ENCODE data around the gene SERPINB8.

- TF ChIP-seq, protein P1, sequence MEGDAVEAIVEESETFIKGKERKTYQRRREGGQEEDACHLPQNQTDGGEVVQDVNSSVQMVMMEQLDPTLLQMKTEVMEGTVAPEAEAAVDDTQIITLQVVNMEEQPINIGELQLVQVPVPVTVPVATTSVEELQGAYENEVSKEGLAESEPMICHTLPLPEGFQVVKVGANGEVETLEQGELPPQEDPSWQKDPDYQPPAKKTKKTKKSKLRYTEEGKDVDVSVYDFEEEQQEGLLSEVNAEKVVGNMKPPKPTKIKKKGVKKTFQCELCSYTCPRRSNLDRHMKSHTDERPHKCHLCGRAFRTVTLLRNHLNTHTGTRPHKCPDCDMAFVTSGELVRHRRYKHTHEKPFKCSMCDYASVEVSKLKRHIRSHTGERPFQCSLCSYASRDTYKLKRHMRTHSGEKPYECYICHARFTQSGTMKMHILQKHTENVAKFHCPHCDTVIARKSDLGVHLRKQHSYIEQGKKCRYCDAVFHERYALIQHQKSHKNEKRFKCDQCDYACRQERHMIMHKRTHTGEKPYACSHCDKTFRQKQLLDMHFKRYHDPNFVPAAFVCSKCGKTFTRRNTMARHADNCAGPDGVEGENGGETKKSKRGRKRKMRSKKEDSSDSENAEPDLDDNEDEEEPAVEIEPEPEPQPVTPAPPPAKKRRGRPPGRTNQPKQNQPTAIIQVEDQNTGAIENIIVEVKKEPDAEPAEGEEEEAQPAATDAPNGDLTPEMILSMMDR (optimal IDR thresholded peaks at IDR 0.05 in 1 of 3, IDR thresholded peaks at IDR 0.05 in 1 of 3, conservative IDR thresholded peaks at IDR 0.05 in 1 of 3; ENCODE audit: extremely low read depth in 1 of 3, insufficient read depth in 2 of 3, low read length in 3 of 3), result peak; percentile 30 to 42 (median 31)
- no peak for TF ChIP-seq EZH2 (IDR thresholded peaks at IDR 0.05; ENCODE audit: low read length)
Observed at GRCh38 chr18:63974991-63975390, 5.1 kb downstream of the SERPINB8 start.
